Right ventricle myocardium inferior (tissue), 1 donor: Measurements from ENCODE around the gene EN1. TPM values are rescaled to one million over a fixed set of nuclear protein-coding genes. Genes with fewer than 3 reads are reported as not detected.

Experiments
- ATAC-seq: fragments of 200-7000 bp; cut with Tn5 transposase; one replicate; pipeline ENCODE4 v1.9.1; 2020; ENCODE audit warnings: mild to moderate bottlenecking, moderate library complexity
- DNase-seq: peaks from one replicate; pipeline ENCODE4 v3.0.0; 2021; ENCODE audit errors: missing footprints
- intact Hi-C: fragments of 100-400 bp; cut with DNase I; formaldehyde crosslinking; loops from one replicate; pipeline ENCODE4 v1.11.0; 2022
- total RNA-seq: library from RNA; stranded (reverse); fragmentation: NEBNext Ultra II Directional; extraction: Animal tissue kit (Norgen Biotek cat#: 25700); gene quantifications from one replicate; pipeline ENCODE4 v1.2.1, GENCODE V29; 2021
- donor health status: DM: no; HTN: yes; CAD: no; lungs with severe emphysema.

EN1 gene
- total RNA-seq, 1 donor from 2014 or later: not detected

DNA sequence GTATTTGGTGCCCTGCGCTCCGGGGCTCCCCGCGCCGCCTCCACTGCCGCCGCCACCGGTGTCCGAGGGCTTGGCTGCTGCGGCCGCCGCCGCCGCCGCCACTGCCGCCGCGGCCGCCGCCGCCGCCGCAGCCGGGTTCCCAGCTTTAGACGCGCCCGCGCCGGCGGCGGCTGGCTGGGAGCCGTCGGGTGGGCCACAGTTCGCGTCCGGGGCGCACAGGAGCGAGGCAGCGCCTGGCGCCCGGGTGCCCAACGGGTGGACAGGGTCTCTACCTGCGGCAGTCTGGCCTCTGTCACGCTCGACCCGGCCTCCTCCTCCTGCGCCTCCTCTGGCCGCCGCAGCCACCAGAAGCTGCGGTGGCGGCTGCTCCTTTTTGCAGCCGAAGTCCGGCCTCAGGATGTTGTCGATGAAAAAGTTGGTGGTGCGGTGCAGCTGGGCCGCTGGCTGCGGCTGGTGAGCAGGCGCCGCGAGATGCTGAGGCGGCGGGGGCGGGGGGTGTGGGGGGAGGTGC is 951 bp downstream of the EN1 start:
- no peak for DNase-seq
- intact Hi-C loops: no loop called here
- ATAC-seq: no peak

DNA sequence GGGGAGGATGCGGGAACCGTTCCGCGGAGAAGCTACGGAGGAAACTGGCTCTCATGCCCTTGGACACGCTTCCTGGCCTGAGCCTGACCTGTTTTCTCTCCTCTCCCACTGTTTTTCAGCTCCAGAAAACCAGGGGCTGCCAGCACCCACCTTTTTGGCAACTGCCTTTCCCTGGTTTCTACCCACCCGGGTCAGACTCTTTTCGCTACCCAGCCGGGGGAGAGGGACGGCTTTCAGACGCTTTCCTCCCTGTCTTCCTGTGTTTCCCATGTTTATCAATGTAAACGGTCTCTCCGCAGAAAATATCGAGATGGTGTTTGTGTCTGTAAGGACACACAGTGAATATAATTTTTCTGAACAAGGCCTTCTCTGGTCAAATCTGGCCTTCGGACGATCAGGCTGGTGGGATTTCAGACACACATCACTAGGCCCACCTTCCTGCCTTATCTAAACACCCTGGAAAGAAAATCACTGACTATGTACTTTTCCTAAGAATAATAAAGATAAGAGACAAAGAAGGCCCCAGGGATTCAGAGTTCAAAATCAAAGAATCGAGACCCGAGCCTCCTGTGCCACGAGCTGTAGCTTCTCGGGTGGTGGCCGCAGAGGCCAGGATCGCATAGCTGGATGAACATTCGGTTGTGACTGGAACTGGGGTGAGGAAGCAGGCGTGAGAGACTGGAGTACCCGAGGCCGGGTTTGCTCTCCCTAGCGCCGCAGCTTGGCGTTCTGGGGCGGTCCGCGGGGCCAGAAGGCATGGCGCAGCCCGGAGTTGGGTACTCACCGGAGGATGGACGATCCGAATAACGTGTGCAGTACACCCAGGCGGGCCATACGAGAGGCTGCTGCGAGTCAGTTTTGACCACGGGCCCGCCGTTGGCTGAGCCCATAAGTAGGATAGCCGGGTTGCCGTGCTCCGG is 1.7 kb downstream of the EN1 start:
- intact Hi-C loops: no loop called here
- ATAC-seq (no peak), DNase-seq (peak; percentile 46)

DNA sequence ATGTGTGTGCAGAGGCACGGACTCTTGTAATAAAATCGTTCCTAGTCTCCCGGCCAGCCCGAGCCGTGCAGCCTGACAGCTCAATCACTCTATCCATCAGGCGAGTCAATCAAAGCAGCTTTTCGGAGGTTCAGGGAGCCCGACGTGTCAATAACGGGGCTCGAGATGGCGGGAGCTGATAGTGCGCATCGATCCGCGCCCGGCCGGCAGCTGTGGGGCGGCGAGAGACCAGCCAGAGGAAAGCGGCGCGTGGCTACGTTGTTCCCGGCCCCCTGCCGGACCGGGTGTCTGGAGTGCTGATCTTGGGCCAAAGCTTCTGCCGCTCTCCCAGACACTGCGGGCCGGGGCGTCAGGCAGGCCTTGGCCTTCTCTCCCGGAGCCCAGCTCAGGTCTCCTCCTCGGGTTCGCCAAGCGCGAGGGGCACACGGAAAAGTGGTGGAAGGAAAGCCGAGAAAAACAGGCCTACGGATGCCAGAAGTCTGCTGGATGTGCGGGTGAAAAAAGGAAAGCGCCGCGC is 2.4 kb downstream of the EN1 start:
- ATAC-seq: no peak

DNA sequence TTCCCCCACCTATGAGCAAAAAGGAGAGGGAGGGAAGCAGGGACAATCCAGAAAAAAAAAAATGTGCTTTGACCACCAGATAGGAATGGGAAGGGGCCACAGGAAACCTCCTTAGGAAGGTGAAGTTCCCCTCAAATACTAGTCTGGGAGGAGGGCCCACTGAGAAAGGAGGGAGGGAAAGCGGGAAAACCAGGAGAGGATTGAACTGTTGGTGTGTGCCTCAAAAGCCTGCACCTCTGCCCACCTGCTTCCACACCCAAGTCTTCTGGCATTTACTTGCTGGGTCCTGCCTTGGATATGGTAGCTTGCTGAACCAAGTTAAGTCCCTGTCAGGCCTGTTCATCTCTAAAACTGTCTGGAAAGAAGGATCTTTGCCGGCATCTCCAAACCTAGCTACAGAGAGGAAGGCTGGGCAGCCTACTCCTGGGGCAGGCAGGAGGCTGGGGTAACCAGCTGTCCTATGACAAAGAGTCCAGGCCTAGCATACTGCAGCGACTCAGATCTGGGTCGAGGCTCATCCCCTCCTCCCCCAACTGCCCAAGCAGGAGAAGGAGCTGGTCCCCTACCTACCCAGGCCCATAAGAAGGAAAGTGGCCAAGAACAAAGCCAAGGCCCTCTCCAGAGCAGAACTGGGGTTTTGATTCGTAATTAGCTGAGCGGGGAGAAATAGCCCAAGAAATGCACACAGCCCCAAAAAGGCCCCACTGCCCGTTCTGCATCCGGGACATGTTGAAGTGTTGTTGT is 3.0 kb downstream of the EN1 start:
- intact Hi-C loops: no loop called here
- no peak for DNase-seq
- ATAC-seq: no peak

More for the DNA sequence above, 2.4 kb downstream of the EN1 start:
- DNase-seq: peak; percentile 57
- intact Hi-C loops: no loop called here

DNA sequence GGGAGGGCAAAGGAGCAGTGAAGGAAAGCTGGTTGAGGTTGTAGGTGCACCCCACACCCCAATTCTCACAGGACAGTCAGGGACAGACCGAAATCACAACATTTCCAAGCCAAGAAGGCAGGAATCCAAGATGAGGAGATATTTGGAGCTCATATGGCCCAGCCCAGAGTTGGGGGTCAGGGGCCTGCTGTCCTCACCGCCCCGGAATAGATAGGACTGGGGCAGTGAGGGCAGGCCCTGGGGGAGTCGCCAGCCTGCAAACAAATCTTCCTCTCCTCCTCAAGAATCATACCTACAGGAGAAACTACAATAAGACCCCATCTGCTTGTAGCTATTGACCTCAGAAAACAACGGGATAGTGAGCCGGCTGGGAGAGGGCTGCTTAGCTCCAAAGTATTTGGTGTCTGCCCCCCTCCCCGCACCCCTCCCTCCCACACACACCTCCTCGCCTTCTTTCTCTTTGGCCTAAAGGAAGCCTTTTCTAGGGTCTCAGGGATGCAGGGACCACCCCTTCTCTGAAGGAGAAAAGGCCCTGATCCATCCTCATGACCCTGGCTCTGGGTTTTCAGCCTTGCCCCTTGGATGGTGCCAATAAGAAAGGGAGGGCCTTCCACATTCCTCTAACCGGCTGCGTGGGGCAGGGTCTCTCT is 3.8 kb downstream of the EN1 start:
- DNase-seq: no peak
- intact Hi-C loops: no loop called here
- ATAC-seq: no peak

DNA sequence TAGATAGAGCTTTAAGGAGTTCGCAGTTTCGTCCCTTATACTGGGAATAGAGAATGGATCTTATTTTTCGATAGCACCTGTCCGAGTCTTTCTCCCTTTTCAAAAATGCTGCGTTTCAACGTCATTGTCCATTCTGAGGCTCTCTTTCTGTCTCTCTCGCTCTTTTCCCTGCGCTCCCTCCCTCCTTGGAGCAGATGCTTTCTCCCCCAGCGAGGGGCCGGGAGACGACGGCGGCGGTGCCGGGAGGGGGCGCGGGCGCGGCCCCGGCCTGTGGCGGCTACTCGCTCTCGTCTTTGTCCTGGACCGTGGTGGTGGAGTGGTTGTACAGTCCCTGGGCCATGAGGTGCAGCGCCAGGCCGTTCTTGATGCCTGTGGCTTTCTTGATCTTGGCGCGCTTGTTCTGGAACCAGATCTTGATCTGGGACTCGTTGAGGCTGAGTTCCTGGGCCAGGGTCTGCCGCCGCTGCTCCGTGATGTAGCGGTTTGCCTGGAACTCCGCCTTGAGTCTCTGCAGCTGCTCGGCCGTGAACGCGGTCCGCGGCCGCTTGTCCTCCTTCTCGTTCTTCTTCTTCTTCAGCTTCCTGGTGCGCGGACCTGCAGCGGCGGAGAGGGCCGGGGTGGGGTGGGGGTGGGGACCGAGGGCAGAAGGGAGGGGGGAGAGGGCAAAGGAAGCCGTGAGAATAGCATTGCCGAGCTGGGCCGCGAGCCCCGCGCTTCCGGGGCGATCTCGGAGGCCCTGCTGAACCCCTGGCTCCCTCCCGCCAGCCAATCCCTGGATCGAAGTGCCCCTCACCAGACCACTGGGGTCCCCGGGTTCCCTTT is 4.6 kb downstream of the EN1 start:
- no peak for DNase-seq
- ATAC-seq: no peak
- intact Hi-C loops: no loop called here

DNA sequence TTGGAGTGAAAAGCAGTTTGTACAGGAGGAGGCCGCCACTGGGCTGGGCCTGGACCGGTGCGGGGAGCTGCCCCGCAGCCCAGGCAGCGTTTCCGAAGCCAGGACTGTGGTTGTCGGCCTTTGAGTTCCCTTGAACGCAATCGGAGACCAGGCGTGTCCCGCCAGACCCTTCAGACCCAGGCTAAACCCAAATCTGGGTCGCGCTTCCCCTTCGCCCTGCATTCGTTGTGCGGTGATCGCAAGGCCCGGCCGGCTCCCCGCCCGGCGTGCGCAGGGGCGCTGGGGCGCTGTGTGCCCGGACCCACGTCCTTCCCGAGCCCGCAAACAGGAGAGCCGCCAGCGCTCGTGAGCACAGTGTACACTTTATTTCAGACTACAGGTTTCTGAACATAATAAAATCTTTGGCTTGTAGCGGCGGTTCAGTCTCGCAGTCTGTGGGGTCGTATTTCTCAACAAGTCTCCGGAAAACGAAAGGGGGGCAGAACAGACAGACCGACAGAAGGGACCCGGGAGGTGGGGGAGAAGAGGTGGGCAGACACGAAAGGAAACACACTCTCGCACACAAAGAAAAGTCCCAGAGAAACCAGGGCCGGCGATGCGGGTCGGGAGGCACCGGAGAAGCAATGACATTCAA is 5.5 kb downstream of the EN1 start:
- intact Hi-C loops: no loop called here
- ATAC-seq (peak; percentile 18), DNase-seq (no peak)

DNA sequence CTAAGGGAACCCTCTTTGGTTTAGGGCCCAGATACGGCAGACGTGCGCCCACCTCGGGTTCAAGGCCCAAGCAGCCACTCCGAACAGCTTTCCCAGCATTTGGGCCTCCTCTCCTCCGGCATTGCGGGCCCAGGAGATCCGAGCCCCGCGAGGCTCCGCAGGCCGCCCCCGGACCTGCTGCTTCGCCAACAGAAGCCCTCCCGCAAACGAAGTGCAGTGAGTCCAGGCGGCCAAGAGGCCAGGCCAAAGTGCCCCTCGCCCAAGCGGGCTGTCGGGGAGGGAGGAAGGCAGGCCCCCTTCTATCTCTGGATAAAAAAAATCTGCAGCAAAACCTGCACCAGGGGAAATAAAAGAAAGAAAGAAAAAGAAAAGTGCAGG is 6.0 kb downstream of the EN1 start:
- no peak for ATAC-seq
- intact Hi-C loops: no loop called here
- no peak for DNase-seq

DNA sequence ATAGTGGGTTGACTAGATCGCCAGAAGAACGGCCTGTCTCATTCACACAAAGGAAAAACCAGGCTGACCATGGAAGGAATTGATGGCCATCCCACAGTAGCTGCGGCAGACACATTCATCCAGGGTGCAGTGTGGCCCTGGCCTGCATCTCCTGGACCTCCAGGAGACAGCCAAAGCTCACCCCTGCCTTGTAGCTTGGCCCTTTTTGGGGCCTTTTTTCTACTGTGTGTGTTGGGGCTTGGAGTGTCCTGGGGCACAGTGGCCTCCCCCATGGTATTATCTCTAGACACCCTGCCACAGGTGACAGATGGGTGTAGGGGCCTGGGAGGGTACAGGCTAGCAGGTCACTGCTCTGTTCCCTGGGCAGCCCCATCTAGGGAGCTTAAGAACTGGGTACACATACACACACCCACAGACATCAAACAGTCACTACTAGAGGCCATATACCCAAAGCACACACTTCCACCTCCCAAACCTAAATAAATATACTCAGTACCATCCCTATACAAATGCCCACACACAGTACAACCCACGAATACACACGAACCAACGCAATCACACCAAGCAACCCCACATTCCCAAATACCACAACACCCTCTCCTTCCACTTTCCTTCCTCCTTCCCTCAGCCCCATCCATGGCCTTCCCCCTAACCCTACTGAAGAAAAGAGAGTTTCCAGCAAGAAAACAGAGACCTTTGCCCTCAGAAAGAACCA is 8.6 kb downstream of the EN1 start:
- intact Hi-C loops: no loop called here
- DNase-seq (no peak), ATAC-seq (no peak)

DNA sequence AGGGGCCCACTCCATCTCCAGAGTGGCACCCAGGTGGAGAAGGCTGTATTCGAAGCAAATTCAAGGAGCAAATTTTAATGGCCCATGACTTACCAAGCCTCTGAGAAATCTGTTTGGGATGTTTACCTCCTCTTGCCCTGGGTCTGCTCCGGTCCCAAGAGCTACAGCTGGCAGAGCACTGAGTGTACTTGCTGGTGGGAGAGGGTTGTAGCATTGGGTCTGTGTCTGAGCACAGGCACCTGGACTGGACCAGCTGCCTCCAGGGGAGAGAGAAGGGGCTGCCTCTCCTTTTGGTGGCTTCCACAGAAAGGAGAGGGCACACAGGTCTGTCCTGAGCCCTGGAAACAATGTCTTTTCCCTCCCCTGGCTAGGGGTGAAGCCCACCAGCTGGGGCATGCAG is 9.8 kb downstream of the EN1 start:
- intact Hi-C loops: no loop called here
- DNase-seq (no peak), ATAC-seq (no peak)

DNA sequence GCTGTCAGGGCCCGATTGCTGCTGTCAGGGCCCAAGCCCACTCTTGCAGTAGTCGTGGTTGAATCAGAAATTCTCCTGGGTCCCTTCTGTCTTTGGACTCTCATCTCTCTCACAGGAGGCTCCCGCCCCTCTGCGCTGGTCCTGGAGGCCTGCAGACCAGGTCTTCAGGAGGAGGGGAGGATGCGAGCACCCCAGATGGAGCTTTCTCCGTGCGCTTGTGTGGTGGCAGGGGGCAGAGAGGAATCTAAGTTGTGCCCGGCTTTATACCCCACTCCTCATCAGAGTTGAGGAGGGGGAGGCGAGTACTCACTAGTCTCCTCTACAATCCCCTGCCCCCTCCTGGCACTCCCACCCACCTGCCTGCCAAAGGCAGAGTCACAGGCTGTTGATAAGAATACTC is 10.4 kb downstream of the EN1 start:
- ATAC-seq: no peak
- intact Hi-C loops: no loop called here
- DNase-seq: no peak

DNA sequence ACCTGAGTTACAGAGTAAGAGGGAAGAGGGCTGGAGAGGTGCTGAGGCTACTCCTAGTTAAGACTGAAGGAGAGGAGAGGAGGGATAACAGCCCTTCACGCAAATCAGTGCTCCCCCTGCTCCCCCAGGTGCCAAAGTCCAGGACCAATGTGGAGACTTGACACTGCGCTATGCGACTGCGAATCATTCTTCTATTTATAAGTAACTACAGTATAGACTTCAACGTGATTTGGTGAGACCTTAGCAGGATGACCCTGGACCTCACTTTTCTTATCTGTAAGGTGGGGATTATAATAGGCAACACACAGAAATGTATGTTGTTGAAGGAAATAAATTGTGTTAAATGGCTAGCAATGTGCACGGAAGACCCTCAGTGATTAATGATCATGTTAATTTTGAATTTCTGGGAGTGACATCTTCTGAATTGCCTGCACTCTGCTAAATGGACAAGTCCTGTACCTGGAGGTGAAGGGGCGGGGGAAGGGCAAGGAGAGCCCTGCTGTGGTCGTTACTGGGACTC is 11.0 kb downstream of the EN1 start:
- no peak for ATAC-seq
- DNase-seq: no peak
- intact Hi-C loops: no loop called here

DNA sequence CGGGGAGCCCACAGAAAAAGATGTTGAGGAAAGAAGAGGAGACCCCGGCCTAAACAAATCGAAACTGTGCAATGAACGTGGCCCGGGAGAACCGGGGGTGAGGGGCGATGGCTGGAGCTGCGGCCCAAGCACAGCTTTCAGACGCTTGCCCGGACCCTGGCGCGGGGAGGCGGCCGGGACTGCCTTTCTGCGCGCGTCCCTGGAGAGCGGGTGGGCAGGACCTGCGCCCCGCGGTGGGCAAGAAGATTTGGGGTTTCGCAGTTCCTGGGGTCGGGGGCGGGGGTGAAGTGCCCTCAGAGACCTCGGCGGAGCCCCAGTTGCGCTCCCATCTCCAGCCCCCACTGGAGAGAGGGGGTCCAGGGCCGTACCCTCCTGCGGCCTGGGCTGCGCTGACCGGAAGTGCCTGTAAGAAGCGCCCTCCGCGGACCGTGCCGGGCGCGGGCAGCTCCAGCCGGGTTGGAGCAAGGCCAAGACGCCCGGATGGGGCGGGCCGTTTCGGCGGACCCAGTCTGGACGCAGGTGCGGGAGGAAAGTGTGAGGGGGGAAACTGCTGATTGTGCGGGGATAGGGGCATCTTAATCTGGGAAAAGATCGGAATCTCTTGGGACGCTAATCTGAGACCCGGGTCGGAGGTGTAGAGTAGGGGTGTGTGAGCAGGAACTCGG is 11.6 kb downstream of the EN1 start:
- ATAC-seq: no peak
- intact Hi-C loops: no loop called here

DNA sequence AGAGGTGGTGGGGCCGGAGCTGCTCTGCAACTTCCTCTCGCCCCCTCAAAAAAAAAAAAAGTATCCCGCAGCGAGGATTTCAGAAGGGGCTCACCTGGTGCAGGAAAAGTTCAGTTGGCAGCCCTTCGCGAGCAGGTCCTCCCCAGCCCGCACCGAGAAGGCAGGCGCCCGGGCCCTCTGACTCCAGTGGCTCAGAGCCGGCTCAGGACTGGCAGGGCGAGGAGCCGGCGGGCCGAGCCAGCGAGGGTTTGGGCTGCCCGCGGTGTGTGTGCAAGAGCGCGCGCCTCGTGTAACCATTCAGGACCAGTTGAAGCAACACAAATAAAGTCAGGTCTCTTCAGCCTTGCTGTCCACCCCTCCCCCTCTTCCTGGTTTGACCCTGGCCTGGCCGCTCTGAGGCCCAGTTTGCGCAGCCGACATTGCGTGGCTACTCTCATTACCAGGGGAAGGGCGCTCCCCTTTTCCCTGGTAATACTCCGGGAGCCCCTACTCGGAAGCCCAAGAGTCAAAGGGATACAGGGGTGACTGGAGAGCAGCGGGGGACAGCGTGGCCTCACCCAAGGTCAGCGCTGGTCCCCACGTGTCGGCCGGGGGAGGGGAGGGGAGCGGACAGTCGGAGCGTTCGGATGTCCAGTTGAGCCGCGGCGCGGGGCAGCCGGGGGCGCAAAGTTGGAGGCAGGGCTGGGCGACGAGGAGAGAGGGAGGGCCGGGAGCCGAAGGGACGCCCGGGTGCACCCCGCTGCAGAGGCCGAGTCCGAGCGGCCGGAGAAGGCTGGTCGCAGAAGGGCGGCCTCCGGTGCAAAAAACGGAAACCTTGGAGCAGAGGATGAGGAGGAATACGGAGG is 12.3 kb downstream of the EN1 start:
- intact Hi-C loops: no loop called here
- ATAC-seq: no peak

More for the DNA sequence above, 11.6 kb downstream of the EN1 start:
- no peak for DNase-seq

DNA sequence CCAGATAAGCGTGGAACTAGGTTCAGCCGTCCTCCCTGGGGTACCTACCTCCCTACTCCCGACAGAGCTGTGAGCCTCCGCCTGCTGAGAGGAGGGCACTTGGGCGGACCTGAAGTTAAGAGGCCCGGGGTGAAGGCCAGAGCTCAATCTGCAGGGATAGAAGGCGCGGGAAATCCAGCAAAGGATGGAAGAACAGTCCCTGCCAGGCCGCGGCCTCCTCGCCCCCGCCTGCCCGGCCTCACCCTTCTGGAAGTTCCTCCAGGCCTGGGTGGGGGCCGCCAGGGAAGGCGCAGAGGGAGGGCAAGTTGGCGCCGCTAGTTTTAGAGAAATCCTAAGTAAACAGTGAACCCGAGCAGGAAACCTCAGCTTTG is 13.0 kb downstream of the EN1 start:
- intact Hi-C loops: no loop called here
- no peak for DNase-seq
- no peak for ATAC-seq

More for the DNA sequence above, 12.3 kb downstream of the EN1 start:
- DNase-seq: no peak
